Measurements from ENCODE around the gene DIPK1C.

Gene DIPK1C

GRCh38 chr18:74402806-74403433, 54.2 kb downstream of the DIPK1C start:
- H3K9me3 ChIP-seq (ENCODE audit: insufficient read depth, low read depth, low read length): no peaks in the 10 kb centered on the region
- H3K36me3 ChIP-seq (ENCODE audit: control insufficient read depth in 1 of 2, insufficient read depth in 2 of 2, low read length in 2 of 2): no peaks in the 10 kb centered on the region
- no peak overlapping the region for H2BK120ac ChIP-seq (ENCODE audit: insufficient read depth, low read length, poor library complexity)
- H3K18ac ChIP-seq (ENCODE audit: low read length): no peak overlapping the region
- no peak overlapping the region for H3K4me3 ChIP-seq (ENCODE audit: low read depth, low read length)
- H4K12ac ChIP-seq (ENCODE audit: low read depth, low read length): no peak overlapping the region
- H3K4me1 ChIP-seq (ENCODE audit: control insufficient read depth in 1 of 2, insufficient read depth in 2 of 2, low read length in 2 of 2): peaks cover 4 to 7% of the 10 kb centered on the region in 2 experiments
- no peak overlapping the region for H3K23ac ChIP-seq (ENCODE audit: low read length)
- no peak overlapping the region for H4K91ac ChIP-seq (ENCODE audit: low read depth, low read length)
- no peaks in the 10 kb centered on the region for H3K79me1 ChIP-seq (ENCODE audit: low read length)
- H4K8ac ChIP-seq (ENCODE audit: low read depth, low read length): no peak overlapping the region
- peak; percentile 43 to 61 for DNase-seq
- no peak overlapping the region for H3K27ac ChIP-seq (ENCODE audit: low read depth, low read length)
- no peak overlapping the region for H2BK5ac ChIP-seq (ENCODE audit: low read depth, low read length, poor library complexity)
- no CpG with 5 or more reads among the region's 9 CpGs for WGBS (ENCODE audit: extremely low coverage, insufficient coverage, insufficient read length)
- no peak overlapping the region for H3K4me2 ChIP-seq (ENCODE audit: low read length)
- no peaks in the 10 kb centered on the region for H3K79me2 ChIP-seq (ENCODE audit: control insufficient read depth, insufficient read depth, low read length, poor library complexity)
- H3K4ac ChIP-seq (ENCODE audit: low read depth, low read length): peak overlapping the region; percentile 14
- no peak overlapping the region for H3K14ac ChIP-seq (ENCODE audit: low read length)
- no peaks in the 10 kb centered on the region for H3K27me3 ChIP-seq (ENCODE audit: insufficient read depth, low read length)
- no peak overlapping the region for H2AK5ac ChIP-seq (ENCODE audit: low read length)
- no peak overlapping the region for H3K9ac ChIP-seq (ENCODE audit: low read length)
- no peak overlapping the region for H2BK12ac ChIP-seq (ENCODE audit: low read length)
- H2AFZ ChIP-seq (ENCODE audit: insufficient read depth, low read length, poor library complexity): no peak overlapping the region

GRCh38 chr18:74400813-74401212, 56.3 kb downstream of the DIPK1C start:
- no peak overlapping the region for H4K91ac ChIP-seq (ENCODE audit: low read depth, low read length)
- no peak overlapping the region for H2AFZ ChIP-seq (ENCODE audit: insufficient read depth, low read length, poor library complexity)
- no peak overlapping the region for H3K4me3 ChIP-seq (ENCODE audit: low read depth, low read length)
- H3K27me3 ChIP-seq (ENCODE audit: insufficient read depth, low read length): no peaks in the 10 kb centered on the region
- no peak for DNase-seq
- no peak overlapping the region for H3K23ac ChIP-seq (ENCODE audit: low read length)
- no peak overlapping the region for H3K4me2 ChIP-seq (ENCODE audit: low read length)
- no peak overlapping the region for H3K14ac ChIP-seq (ENCODE audit: low read length)
- H3K36me3 ChIP-seq (ENCODE audit: control insufficient read depth in 1 of 2, insufficient read depth in 2 of 2, low read length in 2 of 2): no peaks in the 10 kb centered on the region
- no peak overlapping the region for H3K4ac ChIP-seq (ENCODE audit: low read depth, low read length)
- H4K8ac ChIP-seq (ENCODE audit: low read depth, low read length): no peak overlapping the region
- H3K18ac ChIP-seq (ENCODE audit: low read length): no peak overlapping the region
- no peak overlapping the region for H2BK5ac ChIP-seq (ENCODE audit: low read depth, low read length, poor library complexity)
- H2BK120ac ChIP-seq (ENCODE audit: insufficient read depth, low read length, poor library complexity): no peak overlapping the region
- peaks cover 4 to 7% of the 10 kb centered on the region in 2 experiments for H3K4me1 ChIP-seq (ENCODE audit: control insufficient read depth in 1 of 2, insufficient read depth in 2 of 2, low read length in 2 of 2)
- WGBS (ENCODE audit: extremely low coverage, insufficient coverage, insufficient read length): no CpG with 5 or more reads among the region's 4 CpGs
- H3K27ac ChIP-seq (ENCODE audit: low read depth, low read length): no peak overlapping the region
- peaks cover under 1% of the 10 kb centered on the region for H3K9me3 ChIP-seq (ENCODE audit: insufficient read depth, low read depth, low read length)
- H3K79me2 ChIP-seq (ENCODE audit: control insufficient read depth, insufficient read depth, low read length, poor library complexity): no peaks in the 10 kb centered on the region
- H3K9ac ChIP-seq (ENCODE audit: low read length): no peak overlapping the region
- H2BK12ac ChIP-seq (ENCODE audit: low read length): no peak overlapping the region
- H3K79me1 ChIP-seq (ENCODE audit: low read length): no peaks in the 10 kb centered on the region
- no peak overlapping the region for H2AK5ac ChIP-seq (ENCODE audit: low read length)
- no peak overlapping the region for H4K12ac ChIP-seq (ENCODE audit: low read depth, low read length)

GRCh38 chr18:74399091-74399887, 57.8 kb downstream of the DIPK1C start:
- H4K8ac ChIP-seq (ENCODE audit: low read depth, low read length): no peak overlapping the region
- H4K91ac ChIP-seq (ENCODE audit: low read depth, low read length): no peak overlapping the region
- no CpG with 5 or more reads among the region's 14 CpGs for WGBS (ENCODE audit: extremely low coverage, insufficient coverage, insufficient read length)
- no peak overlapping the region for H3K4ac ChIP-seq (ENCODE audit: low read depth, low read length)
- no peak overlapping the region for H2BK120ac ChIP-seq (ENCODE audit: insufficient read depth, low read length, poor library complexity)
- no peak overlapping the region for H3K9ac ChIP-seq (ENCODE audit: low read length)
- no peak overlapping the region for H3K4me3 ChIP-seq (ENCODE audit: low read depth, low read length)
- no peak overlapping the region for H3K4me2 ChIP-seq (ENCODE audit: low read length)
- H3K27me3 ChIP-seq (ENCODE audit: insufficient read depth, low read length): no peaks in the 10 kb centered on the region
- no peak overlapping the region for H3K23ac ChIP-seq (ENCODE audit: low read length)
- peaks cover 4 to 7% of the 10 kb centered on the region in 2 experiments for H3K4me1 ChIP-seq (ENCODE audit: control insufficient read depth in 1 of 2, insufficient read depth in 2 of 2, low read length in 2 of 2)
- H3K27ac ChIP-seq (ENCODE audit: low read depth, low read length): no peak overlapping the region
- H3K36me3 ChIP-seq (ENCODE audit: control insufficient read depth in 1 of 2, insufficient read depth in 2 of 2, low read length in 2 of 2): no peaks in the 10 kb centered on the region
- H3K18ac ChIP-seq (ENCODE audit: low read length): no peak overlapping the region
- H3K9me3 ChIP-seq (ENCODE audit: insufficient read depth, low read depth, low read length): peaks cover 2% of the 10 kb centered on the region
- no peak for DNase-seq
- no peak overlapping the region for H2BK12ac ChIP-seq (ENCODE audit: low read length)
- no peak overlapping the region for H4K12ac ChIP-seq (ENCODE audit: low read depth, low read length)
- H3K14ac ChIP-seq (ENCODE audit: low read length): no peak overlapping the region
- H2BK5ac ChIP-seq (ENCODE audit: low read depth, low read length, poor library complexity): no peak overlapping the region
- H2AFZ ChIP-seq (ENCODE audit: insufficient read depth, low read length, poor library complexity): no peak overlapping the region
- H3K79me2 ChIP-seq (ENCODE audit: control insufficient read depth, insufficient read depth, low read length, poor library complexity): no peaks in the 10 kb centered on the region
- H3K79me1 ChIP-seq (ENCODE audit: low read length): no peaks in the 10 kb centered on the region
- no peak overlapping the region for H2AK5ac ChIP-seq (ENCODE audit: low read length)

- Histone ChIP-seq H2AK5ac (ENCODE audit: low read length) (no peak overlapping the region), H3K9ac (ENCODE audit: low read length) (no peak overlapping the region), H3K4me3 (ENCODE audit: low read depth, low read length) (no peak overlapping the region), H3K36me3 (ENCODE audit: control insufficient read depth in 1 of 2, insufficient read depth in 2 of 2, low read length in 2 of 2) (no peaks in the 10 kb centered on the region), H2AFZ (ENCODE audit: insufficient read depth, low read length, poor library complexity) (no peak overlapping the region), H3K4ac (ENCODE audit: low read depth, low read length) (no peak overlapping the region), H2BK120ac (ENCODE audit: insufficient read depth, low read length, poor library complexity) (no peak overlapping the region), H3K9me3 (ENCODE audit: insufficient read depth, low read depth, low read length) (peaks cover 2% of the 10 kb centered on the region), H3K27me3 (ENCODE audit: insufficient read depth, low read length) (no peaks in the 10 kb centered on the region), H3K23ac (ENCODE audit: low read length) (no peak overlapping the region), H4K91ac (ENCODE audit: low read depth, low read length) (no peak overlapping the region), H2BK12ac (ENCODE audit: low read length) (no peak overlapping the region), H3K14ac (ENCODE audit: low read length) (no peak overlapping the region), H3K4me1 (ENCODE audit: control insufficient read depth in 1 of 2, insufficient read depth in 2 of 2, low read length in 2 of 2) (peaks cover 0 to 2% of the 10 kb centered on the region in 2 experiments), H4K8ac (ENCODE audit: low read depth, low read length) (no peak overlapping the region), H3K27ac (ENCODE audit: low read depth, low read length) (no peak overlapping the region), H3K79me1 (ENCODE audit: low read length) (no peaks in the 10 kb centered on the region), H3K4me2 (ENCODE audit: low read length) (no peak overlapping the region), H4K12ac (ENCODE audit: low read depth, low read length) (no peak overlapping the region), H2BK5ac (ENCODE audit: low read depth, low read length, poor library complexity) (no peak overlapping the region), H3K18ac (ENCODE audit: low read length) (no peak overlapping the region), H3K79me2 (ENCODE audit: control insufficient read depth, insufficient read depth, low read length, poor library complexity) (no peaks in the 10 kb centered on the region)
- no peak for DNase-seq
- no CpG with 5 or more reads among the region's 7 CpGs for WGBS (ENCODE audit: extremely low coverage, insufficient coverage, insufficient read length)
Observed at GRCh38 chr18:74397572-74397971, 59.5 kb downstream of the DIPK1C start.

All from trophoblast cell (in vitro differentiated cells and primary cell).